ENCODE data around the gene SNHG17. TPM values are rescaled to one million over a fixed set of nuclear protein-coding genes. Genes with fewer than 3 reads are reported as not detected.
A peak's percentile ranks its signal among the peaks of the same experiment; 100 is the strongest.

The SNHG17 gene
- total and polyA plus RNA-seq, 12 donors: 4.2 to 25.9 (median 6.7) TPM

GRCh38 chr20:38454556-38455473 lies 19.7 kb upstream of the SNHG17 start:
- 92 to 95% methylated on average over 13 of the region's 13 CpGs for WGBS, 2 donors
- Histone ChIP-seq H3K4me1 (peaks cover 0 to 18% (median 4%) of the 10 kb centered on the region in 9 donors), H3K9me3 (no peaks in the 10 kb centered on the region), H3K36me3 (peaks cover 0 to 21% (median 6%) of the 10 kb centered on the region in 9 donors), H3K27me3 (no peaks in the 10 kb centered on the region), H3K4me3 (no peak overlapping the region), H3K27ac (peak overlapping the region in 1 of 10 donors; percentile 85)
- no peak for DNase-seq
- no peak for ATAC-seq
- intact Hi-C loops (cut with DNase I): no loop called here
- TF ChIP-seq CTCF (IDR thresholded peaks at IDR 0.05): no peak

GRCh38 chr20:38453941-38454340 lies 18.8 kb upstream of the SNHG17 start:
- WGBS, 2 donors: 98% methylated on average over 2 of the region's 2 CpGs
- H3K4me3 ChIP-seq: no peak overlapping the region
- H3K4me1 ChIP-seq: peaks cover 0 to 22% (median 4%) of the 10 kb centered on the region in 9 donors
- H3K9me3 ChIP-seq: no peaks in the 10 kb centered on the region
- peak overlapping the region in 6 of 10 donors; percentile 43 to 85 (median 66) for H3K27ac ChIP-seq
- intact Hi-C loops (cut with DNase I): no loop called here
- peaks cover 0 to 30% (median 12%) of the 10 kb centered on the region in 9 donors for H3K36me3 ChIP-seq
- ATAC-seq: no peak
- no peak for DNase-seq
- no peak for TF ChIP-seq CTCF (IDR thresholded peaks at IDR 0.05)
- no peaks in the 10 kb centered on the region for H3K27me3 ChIP-seq

GRCh38 chr20:38452880-38453624 lies 17.9 kb upstream of the SNHG17 start:
- DNase-seq (peak in 1 of 2 donors; percentile 31), ATAC-seq (peak in 6 of 8 donors; percentile 56 to 70 (median 64))

More at GRCh38 chr20:38452880-38453624, 17.9 kb upstream of the SNHG17 start:
- Histone ChIP-seq H3K27ac (peak overlapping the region; percentile 43 to 85 (median 66)), H3K4me3 (no peak overlapping the region), H3K4me1 (peaks cover 0 to 24% (median 4%) of the 10 kb centered on the region in 9 donors), H3K9me3 (no peaks in the 10 kb centered on the region), H3K27me3 (no peaks in the 10 kb centered on the region), H3K36me3 (peaks cover 0 to 39% (median 12%) of the 10 kb centered on the region in 9 donors)
- TF ChIP-seq CTCF (IDR thresholded peaks at IDR 0.05): no peak
- intact Hi-C loops (cut with DNase I): no loop called here
- 75 to 76% methylated on average over 16 of the region's 19 CpGs for WGBS, 2 donors
